Measurements from ENCODE around the gene CUL1. TPM values are rescaled to one million over a fixed set of nuclear protein-coding genes. Genes with fewer than 3 reads are reported as not detected.

The CUL1 gene
- total RNA-seq, 1 experiment from 2014 or later, result 49.2 TPM

- H3K27ac Mint-ChIP-seq (ENCODE audit: low read depth, unreplicated experiment), result no peak overlapping the region
- TF ChIP-seq CTCF (IDR thresholded peaks at IDR 0.05; ENCODE audit: unreplicated experiment), result no peak
- H3K36me3 Mint-ChIP-seq (ENCODE audit: insufficient read depth, unreplicated experiment), result peaks cover 69% of the 10 kb centered on the region
- no peaks in the 10 kb centered on the region for H3K4me1 Mint-ChIP-seq (ENCODE audit: insufficient read depth, unreplicated experiment)
- H3K4me3 Mint-ChIP-seq (ENCODE audit: unreplicated experiment), result no peak overlapping the region
- intact Hi-C loops (cut with micrococcal nuclease), result no loop called here
- CTCF ChIA-PET, result interaction anchor here (0.6 kb wide), 1 partner anchor 49 kb away, joined by 3 read pairs; no protein-coding TSS in a partner anchor
- POLR2A ChIA-PET, result interaction anchor here (0.7 to 0.8 kb wide), 2 partner anchors 20 to 224 kb away, joined by 3 to 4 read pairs; no protein-coding TSS in a partner anchor
- BruUV-seq (replicated peaks), result no TSS peak
- no peaks in the 10 kb centered on the region for H3K9me3 Mint-ChIP-seq (ENCODE audit: unreplicated experiment)
- DNase-seq (ENCODE audit: unreplicated experiment), result no peak
- H3K27me3 Mint-ChIP-seq (ENCODE audit: insufficient read depth, unreplicated experiment), result no peaks in the 10 kb centered on the region
These were observed 64.9 kb downstream of the CUL1 start for GRCh38 chr7:148763622-148764021.

- POLR2A ChIA-PET, result interaction anchor here (0.7 to 1.5 kb wide), 4 partner anchors 14 to 193 kb away, joined by 3 read pairs; no protein-coding TSS in a partner anchor
- H3K27me3 Mint-ChIP-seq (ENCODE audit: insufficient read depth, unreplicated experiment), result no peaks in the 10 kb centered on the region
- intact Hi-C loops (cut with micrococcal nuclease), result loop anchor here (5.0 to 10.0 kb wide), 2 partner anchors 192 to 195 kb away; no protein-coding TSS in a partner anchor
- no peak overlapping the region for H3K4me3 Mint-ChIP-seq (ENCODE audit: unreplicated experiment)
- peaks cover 61% of the 10 kb centered on the region for H3K36me3 Mint-ChIP-seq (ENCODE audit: insufficient read depth, unreplicated experiment)
- DNase-seq (ENCODE audit: unreplicated experiment), result no peak
- no peaks in the 10 kb centered on the region for H3K9me3 Mint-ChIP-seq (ENCODE audit: unreplicated experiment)
- no TSS peak for BruUV-seq (replicated peaks)
- no peak overlapping the region for H3K27ac Mint-ChIP-seq (ENCODE audit: low read depth, unreplicated experiment)
- CTCF ChIA-PET, result no interaction called here
- H3K4me1 Mint-ChIP-seq (ENCODE audit: insufficient read depth, unreplicated experiment), result peaks cover 16% of the 10 kb centered on the region
- TF ChIP-seq CTCF (IDR thresholded peaks at IDR 0.05; ENCODE audit: unreplicated experiment), result no peak
These were observed 71.3 kb downstream of the CUL1 start for GRCh38 chr7:148770004-148770403.

GRCh38 chr7:148772297-148773089 is 73.8 kb downstream of the CUL1 start:
- no peak for TF ChIP-seq CTCF (IDR thresholded peaks at IDR 0.05; ENCODE audit: unreplicated experiment)
- DNase-seq (ENCODE audit: unreplicated experiment), result peak; percentile 81
- intact Hi-C loops (cut with micrococcal nuclease), result loop anchor here (5.0 to 10.0 kb wide), 2 partner anchors 190 to 198 kb away; no protein-coding TSS in a partner anchor
- POLR2A ChIA-PET, result interaction anchor here (0.6 to 1.2 kb wide), 3 partner anchors 12 to 488 kb away, joined by 3 to 4 read pairs (median 3); no protein-coding TSS in a partner anchor
- Mint-ChIP-seq H3K4me1 (ENCODE audit: insufficient read depth, unreplicated experiment) (peaks cover 16% of the 10 kb centered on the region), H3K36me3 (ENCODE audit: insufficient read depth, unreplicated experiment) (peaks cover 61% of the 10 kb centered on the region), H3K4me3 (ENCODE audit: unreplicated experiment) (no peak overlapping the region), H3K9me3 (ENCODE audit: unreplicated experiment) (no peaks in the 10 kb centered on the region), H3K27me3 (ENCODE audit: insufficient read depth, unreplicated experiment) (no peaks in the 10 kb centered on the region), H3K27ac (ENCODE audit: low read depth, unreplicated experiment) (peak overlapping the region; percentile 62)
- BruUV-seq (replicated peaks), result no TSS peak
- CTCF ChIA-PET, result interaction anchor here (0.6 to 1.8 kb wide), 5 partner anchors 10 to 314 kb away, joined by 3 to 9 read pairs (median 4); no protein-coding TSS in a partner anchor

GRCh38 chr7:148773334-148773733 is 74.6 kb downstream of the CUL1 start:
- DNase-seq (ENCODE audit: unreplicated experiment), result no peak
- Mint-ChIP-seq H3K4me1 (ENCODE audit: insufficient read depth, unreplicated experiment) (peaks cover 16% of the 10 kb centered on the region), H3K9me3 (ENCODE audit: unreplicated experiment) (no peaks in the 10 kb centered on the region), H3K27ac (ENCODE audit: low read depth, unreplicated experiment) (peak overlapping the region; percentile 62), H3K36me3 (ENCODE audit: insufficient read depth, unreplicated experiment) (peaks cover 61% of the 10 kb centered on the region), H3K27me3 (ENCODE audit: insufficient read depth, unreplicated experiment) (no peaks in the 10 kb centered on the region), H3K4me3 (ENCODE audit: unreplicated experiment) (no peak overlapping the region)
- POLR2A ChIA-PET, result interaction anchor here (0.6 to 2.7 kb wide), 5 partner anchors 11 to 487 kb away, joined by 3 to 12 read pairs (median 3); no protein-coding TSS in a partner anchor
- intact Hi-C loops (cut with micrococcal nuclease), result loop anchor here (5.0 to 10.0 kb wide), 2 partner anchors 189 to 199 kb away; no protein-coding TSS in a partner anchor
- TF ChIP-seq CTCF (IDR thresholded peaks at IDR 0.05; ENCODE audit: unreplicated experiment), result no peak
- CTCF ChIA-PET, result interaction anchor here (0.6 to 2.2 kb wide), 6 partner anchors 9 to 315 kb away, joined by 3 to 11 read pairs (median 4); no protein-coding TSS in a partner anchor
- BruUV-seq (replicated peaks), result no TSS peak

All from MCF 10A (cell line).